B cell (primary cell): ENCODE results near the gene MED6.

Source experiments
- CTCF ChIP-seq: fragments of 200-600 bp; IDR thresholded peaks from one replicate; pipeline ENCODE4 v1.8.0; 2022; ENCODE audit warnings: antibody characterized with exemption, mild to moderate bottlenecking
- EZH2 ChIP-seq: IDR thresholded peaks from 2 replicates; pipeline ENCODE4 v1.6.1; 2012; ENCODE audit warnings: borderline replicate concordance, low read depth, mild to moderate bottlenecking, moderate library complexity, low read length; ENCODE audit not compliant: insufficient read depth, poor library complexity, severe bottlenecking

GRCh38 chr14:70648346-70648745 is 47.9 kb upstream of the MED6 start:
- TF ChIP-seq CTCF (no peak), EZH2 (no peak)
